Measurements from ENCODE around the gene LYSMD3.
A peak's percentile ranks its signal among the peaks of the same experiment; 100 is the strongest.

LYSMD3 gene

DNA sequence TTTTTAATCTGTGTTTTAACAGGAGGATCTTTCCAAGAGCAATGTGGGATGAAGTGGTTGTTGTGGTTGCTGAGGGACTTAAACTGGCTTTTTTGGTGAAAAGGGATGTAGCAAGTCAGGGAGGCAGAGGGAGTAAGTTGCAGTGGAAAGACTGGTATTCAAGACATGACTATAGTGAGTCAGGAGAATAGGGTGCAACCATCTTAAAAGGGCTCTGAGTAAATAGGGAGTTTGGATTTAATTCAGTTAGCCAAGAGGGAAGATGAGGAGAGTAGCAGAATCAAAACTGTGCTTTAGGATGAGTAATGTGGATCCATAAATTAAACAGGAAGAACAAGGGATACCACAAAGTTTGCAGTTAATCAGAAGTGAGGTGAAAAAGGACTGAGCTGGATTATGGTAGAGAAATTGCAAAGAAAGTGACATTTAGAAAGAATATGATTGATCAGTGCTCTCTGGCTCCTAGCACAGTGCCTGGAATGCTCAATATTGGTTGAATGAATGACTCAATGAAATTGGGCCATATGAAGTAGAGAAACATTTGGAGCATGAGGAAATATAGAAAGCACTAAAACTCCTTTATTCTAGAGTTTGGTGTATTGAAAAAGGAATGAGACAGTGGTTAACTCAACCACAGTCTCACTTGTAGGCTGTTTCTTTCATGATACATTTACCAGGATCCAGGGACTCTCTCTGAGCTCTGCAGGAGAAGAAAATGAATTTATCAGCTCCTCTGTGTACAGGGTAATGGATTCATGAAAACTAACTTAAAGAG lies 49.6 kb downstream of the LYSMD3 start:
- DNase-seq = no peak

DNA sequence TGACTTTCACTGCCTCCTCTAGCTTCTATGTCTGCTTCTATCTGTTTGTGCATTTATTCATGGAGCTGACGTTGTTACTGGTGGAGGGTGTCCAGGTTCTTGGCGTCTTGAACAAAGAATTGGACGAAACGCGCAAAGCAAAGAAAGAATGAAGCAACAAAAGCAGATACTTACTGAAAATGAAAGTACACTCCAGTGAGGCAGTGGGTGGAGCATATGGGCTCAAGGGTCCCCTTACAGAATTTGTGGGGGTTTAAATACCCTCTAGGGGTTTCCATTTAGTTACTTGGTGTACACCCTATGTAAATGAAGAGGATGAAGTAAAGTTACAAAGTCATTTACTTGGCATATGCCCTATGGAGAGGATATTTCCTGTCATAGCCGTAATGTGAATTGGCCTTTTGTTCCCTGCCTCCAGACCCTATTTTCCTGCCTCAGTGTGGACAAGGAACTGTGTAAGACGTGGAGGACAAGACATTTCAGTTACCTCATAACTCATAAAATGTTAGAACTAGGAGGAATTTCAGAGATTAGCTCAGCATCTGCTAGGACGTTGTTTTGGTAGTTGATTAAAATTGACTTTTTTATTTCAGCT lies 51.7 kb downstream of the LYSMD3 start:
- no peak for DNase-seq

DNA sequence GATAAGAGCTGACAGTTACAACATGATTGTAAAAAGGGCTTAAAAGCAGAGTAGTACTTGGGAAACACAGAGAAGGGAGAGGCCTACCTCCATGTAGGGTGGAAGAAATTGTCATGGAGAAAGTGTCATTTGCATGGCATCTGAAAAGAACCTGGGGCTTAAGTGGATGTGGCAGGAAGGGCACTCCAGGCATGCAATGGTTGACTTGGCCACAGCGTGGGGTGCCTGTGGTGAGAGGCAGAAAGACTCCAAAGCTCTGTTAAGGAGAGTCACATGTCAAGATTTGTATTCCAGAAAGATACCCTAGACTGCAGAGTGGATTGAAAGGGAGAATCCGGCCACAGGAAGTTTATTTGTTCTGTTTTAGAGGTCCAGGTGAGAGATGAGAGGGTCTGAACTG lies 52.3 kb downstream of the LYSMD3 start:
- no peak for DNase-seq

DNA sequence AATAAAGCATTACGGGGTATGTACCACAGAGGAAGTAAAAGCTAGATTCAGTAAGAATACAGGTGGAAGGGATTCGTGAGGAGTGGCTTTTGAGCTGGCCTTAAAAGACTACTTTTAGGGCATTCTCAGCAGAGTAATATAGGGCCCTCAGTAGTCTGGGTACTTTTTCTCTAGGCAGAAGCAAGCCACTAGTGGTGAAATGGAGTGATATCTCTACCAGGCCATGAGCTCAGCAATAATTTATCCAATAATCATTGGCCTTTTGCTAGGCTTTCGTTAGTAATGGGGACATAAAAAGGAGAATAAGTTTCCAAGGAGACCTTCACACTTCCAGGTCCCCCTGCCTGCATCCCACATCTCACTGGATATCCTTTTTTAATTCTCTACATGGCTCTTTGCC lies 53.0 kb downstream of the LYSMD3 start:
- DNase-seq = no peak

DNA sequence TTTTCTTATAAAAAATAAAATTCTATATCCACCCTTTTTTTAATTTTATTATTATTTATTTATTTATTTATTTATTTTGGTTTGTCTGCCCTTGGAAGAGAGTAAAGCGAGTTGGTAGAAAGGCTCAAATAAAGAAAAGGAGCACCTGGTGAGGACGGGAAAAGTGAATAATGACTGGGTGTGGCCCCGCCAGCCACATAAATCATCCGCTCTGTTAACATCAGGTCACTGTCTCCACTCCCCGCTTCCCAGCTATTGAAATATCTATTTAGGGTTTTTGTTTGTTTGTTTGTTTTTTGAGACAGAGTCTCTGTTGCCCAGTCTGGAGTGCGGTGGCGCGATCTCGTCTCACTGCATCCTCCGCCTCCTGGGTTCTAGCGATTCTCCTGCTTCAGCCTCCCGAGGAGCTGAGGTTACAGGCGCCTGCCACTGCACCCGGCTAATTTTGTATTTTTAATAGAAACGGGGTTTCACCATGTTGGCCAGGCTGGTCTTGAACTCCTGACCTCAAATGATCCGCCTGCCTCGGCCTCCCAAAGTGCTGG lies 53.9 kb downstream of the LYSMD3 start:
- no peak for DNase-seq

DNA sequence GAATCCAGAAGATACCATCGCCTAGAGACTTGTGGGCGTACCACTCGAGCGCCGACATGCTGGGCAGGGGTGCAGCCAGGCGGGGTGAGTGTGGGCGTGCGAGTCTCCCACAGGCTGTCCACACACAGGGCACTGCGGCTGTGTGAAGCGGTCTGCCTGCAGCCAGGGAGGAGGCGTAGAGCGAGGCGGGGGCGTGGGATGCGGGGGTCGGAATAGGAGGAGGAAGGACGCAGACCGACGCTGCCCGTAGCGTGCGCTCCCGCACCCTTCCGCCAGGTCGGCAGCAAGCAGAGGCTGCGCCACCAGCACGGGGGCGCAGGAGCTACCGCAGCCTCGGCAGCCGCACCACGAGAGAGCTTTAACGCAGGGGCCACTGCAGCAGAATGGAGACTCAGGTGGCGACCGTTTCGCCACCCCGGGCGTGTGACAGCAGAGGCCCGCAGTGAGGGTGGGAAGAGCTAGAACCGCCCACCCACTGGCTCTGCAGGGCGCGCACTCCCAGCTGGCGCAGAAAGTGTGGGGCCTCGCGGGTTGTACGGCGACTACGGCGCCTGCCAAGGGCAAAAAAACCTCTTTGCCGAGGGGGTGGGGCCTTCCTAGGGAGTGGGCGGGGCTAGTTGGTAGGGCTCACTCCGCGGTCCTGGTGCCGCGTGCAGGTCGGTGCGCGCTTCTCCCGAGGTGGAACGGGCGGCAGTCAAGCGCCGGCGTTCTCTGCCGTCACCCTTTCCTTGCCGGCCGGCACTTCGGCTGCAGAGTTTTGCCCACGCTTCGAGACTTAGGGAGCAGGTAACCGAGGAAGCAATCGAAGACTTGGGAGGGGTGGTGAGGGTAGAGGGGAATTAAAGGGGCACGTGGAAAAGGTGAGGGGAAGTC lies 54.9 kb downstream of the LYSMD3 start, which contains the start of the genes MBLAC2 and POLR3G:
Gene MBLAC2 (minus strand): TSS at position 537 of the 873 bp plus-strand sequence. CDS start 479 bp downstream, at position 58.
Gene POLR3G (plus strand): TSS at position 630 of the 873 bp plus-strand sequence. CDS start 10,704 bp downstream, outside the sequence.
- DNase-seq = peak; percentile 7 to 73

DNA sequence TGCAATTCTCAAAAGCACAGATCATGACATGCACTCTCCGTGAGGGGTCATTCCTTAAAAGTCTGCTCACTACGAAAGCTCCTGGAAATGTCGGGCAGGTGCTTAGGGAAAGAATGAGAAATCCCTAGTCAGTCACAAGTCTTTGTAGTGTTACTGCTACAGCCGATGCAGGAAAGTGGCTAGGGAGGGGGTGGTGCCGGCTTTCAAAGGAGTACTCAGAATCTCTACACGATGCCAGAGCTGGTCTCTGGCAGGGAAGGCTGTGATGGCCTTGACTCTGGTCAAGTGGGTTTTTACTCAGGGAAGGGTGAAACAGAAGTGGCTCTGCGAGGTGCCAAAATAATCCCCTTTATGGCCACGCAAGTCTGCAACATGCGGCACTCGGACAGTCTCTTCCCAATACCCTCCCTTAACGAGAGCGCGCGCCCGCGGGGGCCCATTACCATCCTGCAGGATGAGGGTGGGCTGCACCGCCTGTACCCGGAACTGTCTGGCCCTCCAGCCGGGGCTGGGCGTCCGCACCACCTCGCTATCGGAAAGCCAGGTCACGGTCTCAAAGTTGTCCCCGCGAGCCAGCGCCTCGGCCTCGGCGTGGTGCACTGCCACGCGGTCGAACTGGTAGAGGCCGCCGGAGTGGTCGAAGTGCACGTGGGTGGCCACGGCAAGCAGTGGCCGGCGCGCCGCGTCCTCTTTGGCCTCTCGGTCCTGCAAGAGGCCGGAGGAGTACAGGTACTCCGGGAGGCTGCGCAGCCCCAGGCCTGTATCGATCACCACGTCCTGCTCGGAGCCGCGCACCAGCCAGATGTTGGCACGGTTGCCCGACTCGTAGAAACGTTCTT lies 55.8 kb downstream of the LYSMD3 start:
- DNase-seq = peak in 1 of 2 experiments; percentile 17

DNA sequence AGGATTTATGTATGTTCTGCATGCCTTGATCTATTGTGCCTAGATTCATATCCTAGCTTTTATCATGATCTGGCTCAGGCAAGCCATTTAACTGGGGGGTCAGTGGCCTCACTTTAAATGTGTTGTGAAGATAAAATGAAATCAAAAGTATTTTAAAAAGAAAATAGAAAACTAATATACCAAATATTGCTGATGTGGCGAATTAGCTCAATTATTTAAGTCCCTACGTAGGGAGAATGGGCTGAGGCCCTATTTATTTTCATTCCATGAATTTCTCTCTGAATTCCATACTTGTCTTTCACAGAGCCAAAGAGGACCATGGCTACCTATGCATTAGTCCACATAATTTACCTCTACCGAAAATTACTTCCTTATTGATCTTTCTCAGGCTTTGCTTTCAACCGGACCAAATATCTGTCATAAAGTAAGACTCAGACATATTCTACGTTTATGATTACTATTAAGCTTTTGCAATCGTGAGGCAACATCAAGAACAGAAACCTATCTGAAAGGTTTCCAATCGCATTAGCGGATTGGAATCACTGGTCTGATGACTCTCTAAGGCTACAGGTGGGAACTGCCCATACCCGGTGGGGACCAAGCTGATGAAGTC lies 56.5 kb downstream of the LYSMD3 start:
- no peak for DNase-seq

All from cerebellar nuclear complex (tissue), 1 donor.